ENCODE measurements around the gene TRIB2. TPM values are rescaled to one million over a fixed set of nuclear protein-coding genes. Genes with fewer than 3 reads are reported as not detected.

Gene TRIB2
- total RNA-seq, 4 donors from 2014 or later, result 12.6 to 18.5 (median 15.9) TPM

GRCh38 chr2:12708508-12709206 lies 8.1 kb upstream of the TRIB2 start:
- Histone ChIP-seq H3K4me1 (no peaks in the 10 kb centered on the region), H3K27ac (no peak overlapping the region), H3K27me3 (no peaks in the 10 kb centered on the region), H3K9me3 (no peaks in the 10 kb centered on the region), H3K4me3 (no peak overlapping the region), H3K36me3 (no peaks in the 10 kb centered on the region)
- in situ Hi-C loops (cut with MboI; ENCODE audit: low sequenced_read_pairs in 4 of 4) (loop anchor here in 3 of 4 donors (25.0 kb wide), 3 partner anchors 246 to 846 kb away; no protein-coding TSS in a partner anchor), intact Hi-C loops (cut with DNase I; ENCODE audit: low total_unique reads) (no loop called here)
- no peak for DNase-seq
- TF ChIP-seq, protein P1, sequence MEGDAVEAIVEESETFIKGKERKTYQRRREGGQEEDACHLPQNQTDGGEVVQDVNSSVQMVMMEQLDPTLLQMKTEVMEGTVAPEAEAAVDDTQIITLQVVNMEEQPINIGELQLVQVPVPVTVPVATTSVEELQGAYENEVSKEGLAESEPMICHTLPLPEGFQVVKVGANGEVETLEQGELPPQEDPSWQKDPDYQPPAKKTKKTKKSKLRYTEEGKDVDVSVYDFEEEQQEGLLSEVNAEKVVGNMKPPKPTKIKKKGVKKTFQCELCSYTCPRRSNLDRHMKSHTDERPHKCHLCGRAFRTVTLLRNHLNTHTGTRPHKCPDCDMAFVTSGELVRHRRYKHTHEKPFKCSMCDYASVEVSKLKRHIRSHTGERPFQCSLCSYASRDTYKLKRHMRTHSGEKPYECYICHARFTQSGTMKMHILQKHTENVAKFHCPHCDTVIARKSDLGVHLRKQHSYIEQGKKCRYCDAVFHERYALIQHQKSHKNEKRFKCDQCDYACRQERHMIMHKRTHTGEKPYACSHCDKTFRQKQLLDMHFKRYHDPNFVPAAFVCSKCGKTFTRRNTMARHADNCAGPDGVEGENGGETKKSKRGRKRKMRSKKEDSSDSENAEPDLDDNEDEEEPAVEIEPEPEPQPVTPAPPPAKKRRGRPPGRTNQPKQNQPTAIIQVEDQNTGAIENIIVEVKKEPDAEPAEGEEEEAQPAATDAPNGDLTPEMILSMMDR (IDR thresholded peaks at IDR 0.05 in 4 of 5, conservative IDR thresholded peaks at IDR 0.05 in 1 of 5), result no peak
- TF ChIP-seq POLR2A (IDR thresholded peaks at IDR 0.05), result no peak
- no peak for ATAC-seq

DNA sequence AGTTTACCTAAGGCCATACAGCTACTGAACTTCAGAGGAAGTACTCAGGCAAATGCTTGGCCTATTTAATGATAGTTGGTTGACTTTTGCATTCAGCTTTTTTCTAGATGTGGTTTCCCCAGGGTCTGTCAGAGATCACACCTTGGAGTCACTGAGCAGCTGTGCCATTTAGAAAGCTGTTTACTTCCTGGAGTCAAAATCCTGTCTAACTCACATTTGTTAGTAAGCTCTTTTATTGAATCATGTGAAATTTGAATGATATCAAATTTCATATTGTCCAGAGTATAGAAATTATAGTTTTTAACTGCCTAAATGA lies 7.6 kb upstream of the TRIB2 start:
- Histone ChIP-seq H3K4me1 (no peaks in the 10 kb centered on the region), H3K9me3 (no peaks in the 10 kb centered on the region), H3K27me3 (no peaks in the 10 kb centered on the region), H3K27ac (no peak overlapping the region), H3K36me3 (no peaks in the 10 kb centered on the region), H3K4me3 (no peak overlapping the region)
- intact Hi-C loops (cut with DNase I; ENCODE audit: low total_unique reads) (no loop called here), in situ Hi-C loops (cut with MboI; ENCODE audit: low sequenced_read_pairs in 4 of 4) (loop anchor here in 3 of 4 donors (25.0 kb wide), 3 partner anchors 247 to 847 kb away; no protein-coding TSS in a partner anchor)
- DNase-seq (no peak), ATAC-seq (no peak)
- TF ChIP-seq, protein P1 (IDR thresholded peaks at IDR 0.05 in 4 of 5, conservative IDR thresholded peaks at IDR 0.05 in 1 of 5), result no peak
- no peak for TF ChIP-seq POLR2A (IDR thresholded peaks at IDR 0.05)

DNA sequence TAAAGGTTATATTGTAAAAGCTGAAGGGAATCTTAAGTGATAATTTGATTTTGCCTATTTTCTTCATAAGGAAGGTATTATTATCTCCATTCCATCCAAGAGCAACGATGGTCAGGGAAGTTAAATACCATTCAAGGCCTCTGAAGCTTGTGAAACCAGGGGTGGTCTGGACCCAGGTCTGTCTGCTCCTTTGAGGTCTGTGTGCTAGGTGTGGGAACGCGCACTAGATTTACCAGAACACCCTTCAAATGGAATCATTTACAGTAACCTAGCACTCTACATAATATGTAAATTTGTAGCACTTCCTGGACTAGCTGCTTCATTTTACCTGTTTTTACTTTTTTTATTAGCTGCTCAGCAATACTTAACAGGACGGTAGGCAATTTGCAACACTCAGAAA lies 6.4 kb upstream of the TRIB2 start:
- no peaks in the 10 kb centered on the region for H3K9me3 ChIP-seq
- peaks cover 7 to 10% of the 10 kb centered on the region in 2 donors for H3K4me1 ChIP-seq
- ATAC-seq (no peak), DNase-seq (no peak)
- no peak overlapping the region for H3K4me3 ChIP-seq
- H3K27me3 ChIP-seq, result no peaks in the 10 kb centered on the region
- no peak for TF ChIP-seq POLR2A (IDR thresholded peaks at IDR 0.05)
- TF ChIP-seq, protein P1 (IDR thresholded peaks at IDR 0.05 in 4 of 5, conservative IDR thresholded peaks at IDR 0.05 in 1 of 5), result no peak
- no peak overlapping the region for H3K27ac ChIP-seq
- H3K36me3 ChIP-seq, result no peaks in the 10 kb centered on the region
- intact Hi-C loops (cut with DNase I; ENCODE audit: low total_unique reads), result loop anchor here (10.0 kb wide), 1 partner anchor 536 kb away; no protein-coding TSS in a partner anchor
- in situ Hi-C loops (cut with MboI; ENCODE audit: low sequenced_read_pairs in 4 of 4), result loop anchor here (10.0 to 25.0 kb wide), 5 partner anchors 214 to 848 kb away; no protein-coding TSS in a partner anchor

DNA sequence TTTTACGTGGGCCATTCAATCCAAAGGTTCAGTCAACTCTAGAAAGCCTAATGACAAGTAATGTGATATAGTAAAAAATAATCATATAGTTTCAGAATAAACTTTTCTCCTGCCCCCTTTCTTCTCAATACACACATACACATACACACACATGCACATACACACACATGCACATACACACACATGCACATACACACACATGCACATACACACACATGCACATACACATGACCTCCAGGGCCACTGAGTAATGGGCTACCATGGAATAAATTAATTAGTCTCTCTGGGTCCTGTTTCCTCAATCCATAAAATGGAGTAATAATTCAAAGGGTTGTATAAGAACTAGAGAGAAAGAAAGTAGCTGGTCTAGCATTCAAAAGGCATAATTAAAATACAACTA lies 5.4 kb upstream of the TRIB2 start:
- intact Hi-C loops (cut with DNase I; ENCODE audit: low total_unique reads) (loop anchor here (10.0 kb wide), 1 partner anchor 537 kb away; no protein-coding TSS in a partner anchor), in situ Hi-C loops (cut with MboI; ENCODE audit: low sequenced_read_pairs in 4 of 4) (loop anchor here (10.0 to 25.0 kb wide), 5 partner anchors 213 to 849 kb away; no protein-coding TSS in a partner anchor)
- H3K4me1 ChIP-seq, result peaks cover 13 to 18% of the 10 kb centered on the region in 2 donors
- no peaks in the 10 kb centered on the region for H3K9me3 ChIP-seq
- H3K27me3 ChIP-seq, result no peaks in the 10 kb centered on the region
- no peaks in the 10 kb centered on the region for H3K36me3 ChIP-seq
- TF ChIP-seq, protein P1 (IDR thresholded peaks at IDR 0.05 in 4 of 5, conservative IDR thresholded peaks at IDR 0.05 in 1 of 5), result no peak
- TF ChIP-seq POLR2A (IDR thresholded peaks at IDR 0.05), result no peak
- no peak overlapping the region for H3K4me3 ChIP-seq
- ATAC-seq (no peak), DNase-seq (no peak)
- H3K27ac ChIP-seq, result no peak overlapping the region
